GM12892 (cell line): ENCODE measurements around the gene GMFB.
A peak's percentile ranks its signal among the peaks of the same experiment; 100 is the strongest.

Source experiments
- DNase-seq: peaks from one replicate; pipeline ENCODE4 v3.0.0; 2011; ENCODE audit not compliant: insufficient read length
- FAIRE-seq: peaks from 2 replicates; lab custom pipeline; 2011; peaks lifted over from hg19 to GRCh38; lab: Jason Lieb, UNC
- POLR2A ChIP-seq: IDR thresholded peaks from 2 replicates; pipeline ENCODE4 v1.6.1; 2011; ENCODE audit warnings: low read depth, low read length, control low read depth
- POLR2AphosphoS5 ChIP-seq: IDR thresholded peaks from 2 replicates; pipeline ENCODE4 v1.6.1; 2011; ENCODE audit warnings: low read depth, low read length, control low read depth
- TAF1 ChIP-seq: IDR thresholded peaks from 2 replicates; pipeline ENCODE4 v1.6.1; 2011; ENCODE audit warnings: low read depth, mild to moderate bottlenecking, control low read depth, low read length, borderline replicate concordance

The GMFB gene

GRCh38 chr14:54435500-54435981 lies 53.2 kb downstream of the GMFB start:
- FAIRE-seq (peak; percentile 84), DNase-seq (no peak)
- TF ChIP-seq POLR2A (no peak), POLR2AphosphoS5 (no peak), TAF1 (no peak)

GRCh38 chr14:54428527-54428926 lies 60.3 kb downstream of the GMFB start:
- no peak for FAIRE-seq

GRCh38 chr14:54427871-54428270 lies 60.9 kb downstream of the GMFB start:
- DNase-seq, result no peak
- no peak for FAIRE-seq
- TF ChIP-seq POLR2AphosphoS5 (no peak), TAF1 (no peak)

More at GRCh38 chr14:54428527-54428926, 60.3 kb downstream of the GMFB start:
- TF ChIP-seq POLR2A (no peak), TAF1 (no peak), POLR2AphosphoS5 (no peak)
- DNase-seq, result no peak

GRCh38 chr14:54425537-54426274 lies 63.1 kb downstream of the GMFB start:
- FAIRE-seq (no peak), DNase-seq (no peak)
- TF ChIP-seq POLR2A (0 out of 2 replicates have a peak, but pooled peaks have one; percentile 20), POLR2AphosphoS5 (no peak)

GRCh38 chr14:54425068-54425467 lies 63.7 kb downstream of the GMFB start:
- no peak for TF ChIP-seq TAF1
- no peak for TF ChIP-seq POLR2AphosphoS5
- no peak for TF ChIP-seq POLR2A
- FAIRE-seq, result no peak
- DNase-seq, result no peak
